HepG2 (cell line): Measurements from ENCODE around the gene SLC25A48.

Experiments
- CEBPZ ChIP-seq: IDR thresholded peaks from 2 replicates; pipeline ENCODE4 v1.6.1; 2012; ENCODE audit warnings: low read length, improper control_type of control experiment
- CHCHD3 ChIP-seq: sonication (generic); formaldehyde crosslinking; IDR thresholded peaks from 2 replicates; pipeline ENCODE4 v1.8.0; 2022; ENCODE audit warnings: mild to moderate bottlenecking, missing genetic modification reagents, moderate library complexity
- EZH2 ChIP-seq: conservative IDR thresholded peaks from 2 replicates; pipeline ENCODE4 v1.6.1; 2012; ENCODE audit warnings: mild to moderate bottlenecking, low read depth, low read length, moderate library complexity
- FOSL2 ChIP-seq: sonication (generic); formaldehyde crosslinking; IDR thresholded peaks from 2 replicates; pipeline ENCODE4 v1.4.0; 2020; ENCODE audit warnings: missing genetic modification reagents
- MAX ChIP-seq: IDR thresholded peaks from 2 replicates; pipeline ENCODE4 v1.6.1; 2012; ENCODE audit warnings: inconsistent platforms
- PBX2 ChIP-seq: IDR thresholded peaks from 2 replicates; pipeline ENCODE4 v1.6.1; 2016; ENCODE audit warnings: control low read depth
- TAF1 ChIP-seq: sonication (generic); formaldehyde crosslinking; IDR thresholded peaks from 2 replicates; pipeline ENCODE4 v1.4.0; 2020; ENCODE audit warnings: missing genetic modification reagents
- TCF12 ChIP-seq, 2 experiments: fragments of 450-650 bp in 1 of 2; sonication (generic) in 1 of 2; formaldehyde crosslinking in 1 of 2; IDR thresholded peaks; 2 replicates each; pipeline versions ENCODE4 v1.6.1 to v1.8.0; 2017 to 2022; ENCODE audit warnings: antibody characterized with exemption in 1 of 2, mild to moderate bottlenecking in 1 of 2, missing genetic modification reagents in 1 of 2, moderate library complexity in 1 of 2
- ZFP36 ChIP-seq: fragments of 150-350 bp; IDR thresholded peaks from 2 replicates; pipeline ENCODE4 v1.6.1; 2018; ENCODE audit warnings: borderline replicate concordance, low read length, low read depth; ENCODE audit not compliant: partially characterized antibody
- ZFP82 ChIP-seq: sonication (generic); formaldehyde crosslinking; IDR thresholded peaks from 2 replicates; pipeline ENCODE4 v1.5.1; 2020; ENCODE audit warnings: mild to moderate bottlenecking, missing genetic modification reagents, borderline replicate concordance
- ZNF549 ChIP-seq: sonication (generic); formaldehyde crosslinking; IDR thresholded peaks from 2 replicates; pipeline ENCODE4 v1.5.0; 2020; ENCODE audit warnings: missing genetic modification reagents

- TF ChIP-seq TAF1 (no peak), MAX (no peak), ZFP36 (no peak), CEBPZ (no peak), PBX2 (no peak), ZFP82 (CRISPR knock-in tag) (no peak), TCF12 (IDR thresholded peaks at IDR 0.05) (no peak), TCF12 (CRISPR knock-in tag; IDR thresholded peaks at IDR 0.05) (no peak), ZNF549 (CRISPR knock-in tag) (no peak), FOSL2 (no peak), CHCHD3 (CRISPR knock-in tag) (no peak), EZH2 (no peak)
Observed at GRCh38 chr5:135822959-135823358, 11.5 kb upstream of the SLC25A48 start.
